Prostate gland (tissue), 2 donors: ENCODE measurements around the gene PKHD1.

Experiments
- POLR2A ChIP-seq: fragments of 450-650 bp; IDR thresholded peaks from one replicate; pipeline ENCODE4 v1.6.1; 2016; ENCODE audit warnings: antibody characterized with exemption, mild to moderate bottlenecking
- POLR2AphosphoS5 ChIP-seq: sonication (generic); formaldehyde crosslinking; IDR thresholded peaks from one replicate; pipeline ENCODE4 v1.6.1; 2017; ENCODE audit warnings: antibody characterized with exemption
- TF ChIP-seq, protein P1 (sequence below), 4 experiments: fragments of 200-600 bp in 2 of 4; fragments of 450-650 bp in 2 of 4; sonication (generic) in 2 of 4; IDR thresholded peaks; 1 replicate in 3 of 4; 2 replicates in 1 of 4; pipeline ENCODE4 v1.5.1; 2016 to 2019; ENCODE audit warnings: antibody characterized with exemption in 4 of 4, mild to moderate bottlenecking in 2 of 4, moderate library complexity in 2 of 4

DNA sequence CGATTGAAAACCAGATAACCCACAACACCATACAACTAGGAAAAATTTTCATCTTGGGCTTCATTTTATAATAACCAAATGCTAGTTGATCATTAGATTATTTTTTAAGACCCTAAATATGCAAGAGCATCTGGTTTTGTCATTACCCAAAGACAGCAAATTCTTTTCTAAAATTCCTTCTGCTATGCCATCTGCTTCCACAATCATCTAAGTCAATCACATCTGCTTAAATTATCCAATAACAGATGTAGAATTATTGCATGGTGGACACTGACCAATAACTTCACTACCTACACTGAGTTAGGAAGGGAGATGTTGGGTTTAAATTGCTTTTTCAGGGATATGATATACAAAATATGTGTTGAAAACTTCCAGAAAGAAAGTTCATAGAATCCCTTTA is 41.9 kb downstream of the PKHD1 start:
- TF ChIP-seq, protein P1, sequence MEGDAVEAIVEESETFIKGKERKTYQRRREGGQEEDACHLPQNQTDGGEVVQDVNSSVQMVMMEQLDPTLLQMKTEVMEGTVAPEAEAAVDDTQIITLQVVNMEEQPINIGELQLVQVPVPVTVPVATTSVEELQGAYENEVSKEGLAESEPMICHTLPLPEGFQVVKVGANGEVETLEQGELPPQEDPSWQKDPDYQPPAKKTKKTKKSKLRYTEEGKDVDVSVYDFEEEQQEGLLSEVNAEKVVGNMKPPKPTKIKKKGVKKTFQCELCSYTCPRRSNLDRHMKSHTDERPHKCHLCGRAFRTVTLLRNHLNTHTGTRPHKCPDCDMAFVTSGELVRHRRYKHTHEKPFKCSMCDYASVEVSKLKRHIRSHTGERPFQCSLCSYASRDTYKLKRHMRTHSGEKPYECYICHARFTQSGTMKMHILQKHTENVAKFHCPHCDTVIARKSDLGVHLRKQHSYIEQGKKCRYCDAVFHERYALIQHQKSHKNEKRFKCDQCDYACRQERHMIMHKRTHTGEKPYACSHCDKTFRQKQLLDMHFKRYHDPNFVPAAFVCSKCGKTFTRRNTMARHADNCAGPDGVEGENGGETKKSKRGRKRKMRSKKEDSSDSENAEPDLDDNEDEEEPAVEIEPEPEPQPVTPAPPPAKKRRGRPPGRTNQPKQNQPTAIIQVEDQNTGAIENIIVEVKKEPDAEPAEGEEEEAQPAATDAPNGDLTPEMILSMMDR (IDR thresholded peaks at IDR 0.05) = no peak
- TF ChIP-seq POLR2A (no peak), POLR2AphosphoS5 (no peak)
